H9 (cell line): ENCODE measurements around the gene LRTM2. TPM values are rescaled to one million over a fixed set of nuclear protein-coding genes. Genes with fewer than 3 reads are reported as not detected.

ENCODE experiments used
- DNase-seq: peaks from one replicate; pipeline ENCODE4 v3.0.0-alpha.2; 2017
- H2AFZ ChIP-seq: one replicate; pipeline ENCODE4 v1.6.1; 2013; ENCODE audit warnings: mild to moderate bottlenecking, low read length, control low read depth, moderate library complexity
- H2AK5ac ChIP-seq: 2 replicates; pipeline ENCODE4 v1.6.1; 2013; ENCODE audit warnings: low read length, control low read depth, mixed read lengths; ENCODE audit not compliant: insufficient read length
- H2BK120ac ChIP-seq: one replicate; pipeline ENCODE4 v1.6.1; 2013; ENCODE audit warnings: low read depth, mild to moderate bottlenecking, low read length, control low read depth, inconsistent platforms; ENCODE audit not compliant: poor library complexity, severe bottlenecking
- H2BK12ac ChIP-seq: 2 replicates; pipeline ENCODE4 v1.6.1; 2013; ENCODE audit warnings: low read length, control low read depth, mixed read lengths, low read depth; ENCODE audit not compliant: insufficient read length
- H2BK15ac ChIP-seq: 2 replicates; pipeline ENCODE4 v1.6.1; 2013; ENCODE audit warnings: low read depth, low read length, control low read depth
- H2BK20ac ChIP-seq: one replicate; pipeline ENCODE4 v1.6.1; 2013; ENCODE audit warnings: low read depth, mild to moderate bottlenecking, low read length, control low read depth, inconsistent platforms; ENCODE audit not compliant: poor library complexity, severe bottlenecking
- H2BK5ac ChIP-seq: 2 replicates; pipeline ENCODE4 v1.6.1; 2013; ENCODE audit warnings: low read length, control low read depth, mixed read lengths; ENCODE audit not compliant: insufficient read length
- H3K14ac ChIP-seq: 2 replicates; pipeline ENCODE4 v1.6.1; 2013; ENCODE audit warnings: low read length, control low read depth; ENCODE audit not compliant: insufficient read depth
- H3K18ac ChIP-seq: 2 replicates; pipeline ENCODE4 v1.6.1; 2013; ENCODE audit warnings: low read depth, mild to moderate bottlenecking, mixed read lengths, low read length, control low read depth; ENCODE audit not compliant: insufficient read length
- H3K23ac ChIP-seq: 2 replicates; pipeline ENCODE4 v1.6.1; 2013; ENCODE audit warnings: low read length, control low read depth, mixed read lengths, low read depth; ENCODE audit not compliant: insufficient read length
- H3K23me2 ChIP-seq: 2 replicates; pipeline ENCODE4 v1.6.1; 2013; ENCODE audit warnings: low read depth, mild to moderate bottlenecking, mixed read lengths, low read length, control low read depth; ENCODE audit not compliant: insufficient read length, poor library complexity, severe bottlenecking
- H3K27ac ChIP-seq: 2 replicates; pipeline ENCODE4 v1.5.1; 2013; ENCODE audit warnings: low read length, control low read depth, mixed read lengths, low read depth; ENCODE audit not compliant: insufficient read length
- H3K27me3 ChIP-seq: 2 replicates; pipeline ENCODE4 v1.6.1; 2013; ENCODE audit warnings: low read length, control low read depth, inconsistent platforms; ENCODE audit not compliant: insufficient read depth
- H3K4ac ChIP-seq: 2 replicates; pipeline ENCODE4 v1.6.1; 2013; ENCODE audit warnings: low read depth, mild to moderate bottlenecking, control low read depth, inconsistent platforms, low read length, moderate library complexity
- H3K4me1 ChIP-seq: 2 replicates; pipeline ENCODE4 v1.6.1; 2013; ENCODE audit warnings: low read length, control low read depth, inconsistent platforms; ENCODE audit not compliant: insufficient read depth
- H3K4me2 ChIP-seq: 2 replicates; pipeline ENCODE4 v1.6.1; 2013; ENCODE audit warnings: low read length, control low read depth, mixed read lengths; ENCODE audit not compliant: insufficient read length, insufficient read depth
- H3K56ac ChIP-seq: 2 replicates; pipeline ENCODE4 v1.6.1; 2013; ENCODE audit warnings: low read depth, mild to moderate bottlenecking, mixed read lengths, low read length, control low read depth; ENCODE audit not compliant: insufficient read length
- H3K79me1 ChIP-seq: 2 replicates; pipeline ENCODE4 v1.6.1; 2013; ENCODE audit warnings: low read depth, mild to moderate bottlenecking, moderate library complexity, low read length, control low read depth, inconsistent platforms; ENCODE audit not compliant: insufficient read depth, poor library complexity, severe bottlenecking
- H3K79me2 ChIP-seq: 2 replicates; pipeline ENCODE4 v1.6.1; 2013; ENCODE audit warnings: low read length, control low read depth, inconsistent platforms; ENCODE audit not compliant: insufficient read depth
- H3K9ac ChIP-seq: 2 replicates; pipeline ENCODE4 v1.6.1; 2013; ENCODE audit warnings: low read length, control low read depth, mixed read lengths; ENCODE audit not compliant: insufficient read length; ENCODE audit errors: extremely low read depth
- H3K9me3 ChIP-seq: one replicate; pipeline ENCODE4 v1.6.1; 2013; ENCODE audit warnings: low read depth, low read length, inconsistent platforms; ENCODE audit not compliant: control insufficient read depth
- H3T11ph ChIP-seq: one replicate; pipeline ENCODE4 v1.6.1; 2013; ENCODE audit warnings: mild to moderate bottlenecking, low read length, control low read depth, inconsistent platforms
- H4K20me1 ChIP-seq: one replicate; pipeline ENCODE4 v1.6.1; 2013; ENCODE audit not compliant: control insufficient read depth, insufficient read length, insufficient read depth
- H4K5ac ChIP-seq: 2 replicates; pipeline ENCODE4 v1.6.1; 2013; ENCODE audit warnings: low read depth, mild to moderate bottlenecking, mixed read lengths, low read length, control low read depth; ENCODE audit not compliant: insufficient read length
- H4K8ac ChIP-seq: replicated peaks from 2 replicates; pipeline ENCODE4 v1.6.1; 2013; ENCODE audit warnings: low read length, control low read depth, mixed read lengths, low read depth; ENCODE audit not compliant: insufficient read length
- H4K91ac ChIP-seq: 2 replicates; pipeline ENCODE4 v1.6.1; 2013; ENCODE audit warnings: low read depth, mild to moderate bottlenecking, moderate library complexity, mixed read lengths, low read length, control low read depth; ENCODE audit not compliant: insufficient read length
- H3K27ac Mint-ChIP-seq, 3 experiments: 2 replicates in 2 of 3; 3 replicates in 1 of 3; pipeline ENCODE4 v1.8.0; 2020 to 2021; ENCODE audit warnings: mixed read lengths in 3 of 3, mild to moderate bottlenecking in 1 of 3, moderate library complexity in 1 of 3
- H3K27me3 Mint-ChIP-seq: 2 replicates; pipeline ENCODE4 v1.8.0; 2021; ENCODE audit warnings: low read depth, mild to moderate bottlenecking, moderate library complexity, mixed read lengths
- H3K36me3 Mint-ChIP-seq, 3 experiments: 2 replicates in 2 of 3; 3 replicates in 1 of 3; pipeline ENCODE4 v1.8.0; 2020 to 2021; ENCODE audit warnings: low read depth in 3 of 3, mixed read lengths in 3 of 3; ENCODE audit not compliant: insufficient read depth in 1 of 3
- H3K4me1 Mint-ChIP-seq, 2 experiments: 2 replicates each; pipeline ENCODE4 v1.8.0; 2020; ENCODE audit warnings: mixed read lengths in 2 of 2
- H3K4me3 Mint-ChIP-seq, 2 experiments: 2 replicates in 1 of 2; 3 replicates in 1 of 2; pipeline ENCODE4 v1.8.0; 2020 to 2021; ENCODE audit warnings: mild to moderate bottlenecking in 2 of 2, mixed read lengths in 2 of 2, moderate library complexity in 1 of 2
- H3K9me3 Mint-ChIP-seq, 2 experiments: 2 replicates in 1 of 2; 3 replicates in 1 of 2; pipeline ENCODE4 v1.8.0; 2020; ENCODE audit warnings: mild to moderate bottlenecking in 2 of 2, mixed read lengths in 2 of 2, moderate library complexity in 1 of 2
- CTCF ChIP-seq: fragments of 200-600 bp; sonication (generic); conservative IDR thresholded peaks from 3 replicates; pipeline ENCODE4 v1.8.0; 2021; ENCODE audit warnings: antibody characterized with exemption, mild to moderate bottlenecking
- WGBS: extraction: QIAGEN DNeasy Blood & Tissue Kit; methylation state at CpG from one replicate; pipeline ENCODE4 v1.1.7; 2013; ENCODE audit warnings: missing lambda C conversion rate, low lambda C conversion rate, mixed read lengths; ENCODE audit not compliant: insufficient read length; ENCODE audit errors: extremely low coverage; 5-methylcytosine and 5-hydroxymethylcytosine counted together
- total RNA-seq: library from RNA; stranded (reverse); gene quantifications from 2 replicates; pipeline ENCODE4 v1.2.1, GENCODE V29; 2021

Gene LRTM2
- total RNA-seq, 1 experiment from 2014 or later = not detected

GRCh38 chr12:1776170-1776921 is 44.0 kb upstream of the LRTM2 start:
- DNase-seq = no peak
- Histone ChIP-seq H2BK12ac (no peak overlapping the region), H3K4ac (no peak overlapping the region), H3K27me3 (no peaks in the 10 kb centered on the region), H4K5ac (no peak overlapping the region), H3K4me2 (no peak overlapping the region), H3K79me2 (no peaks in the 10 kb centered on the region), H3K9ac (no peak overlapping the region), H2BK5ac (no peak overlapping the region), H3K18ac (no peak overlapping the region), H4K8ac (no peak overlapping the region), H3K23me2 (no peaks in the 10 kb centered on the region), H3K23ac (no peak overlapping the region), H2BK20ac (no peak overlapping the region), H2BK15ac (no peak overlapping the region), H3K9me3 (no peaks in the 10 kb centered on the region), H3K56ac (no peak overlapping the region), H2BK120ac (no peak overlapping the region), H3K27ac (no peak overlapping the region), H2AK5ac (no peak overlapping the region), H3T11ph (no peak overlapping the region), H2AFZ (no peak overlapping the region), H3K14ac (no peak overlapping the region), H3K79me1 (no peaks in the 10 kb centered on the region), H4K91ac (no peak overlapping the region), H3K4me1 (no peaks in the 10 kb centered on the region), H4K20me1 (no peaks in the 10 kb centered on the region)
- Mint-ChIP-seq H3K4me1 (peaks cover 17 to 19% of the 10 kb centered on the region in 2 experiments), H3K27ac (peak overlapping the region; percentile 31 to 50 (median 42); a peak in 4 of 7 replicates), H3K9me3 (no peaks in the 10 kb centered on the region), H3K36me3 (peaks cover 2 to 39% (median 9%) of the 10 kb centered on the region in 3 experiments; a peak in 5 of 7 replicates), H3K4me3 (no peak overlapping the region), H3K27me3 (no peaks in the 10 kb centered on the region)
- no CpG with 5 or more reads among the region's 4 CpGs for WGBS
- no peak for TF ChIP-seq CTCF
